ENCODE results near the gene NLRP8. TPM values are rescaled to one million over a fixed set of nuclear protein-coding genes. Genes with fewer than 3 reads are reported as not detected.

The NLRP8 gene
- total RNA-seq (2011; cell fraction: chromatin; rRNA removed; ENCODE audit: low replicate concordance): not detected in 2 replicates
- total RNA-seq (2011; cell fraction: nucleolus; rRNA removed): not detected in 2 replicates
- total RNA-seq (2011; cell fraction: nucleoplasm; rRNA removed): not detected in 2 replicates
- total RNA-seq (2014; rRNA removed) (not detected in 2 replicates), total RNA-seq (2014; rRNA removed; fragmentation: Illumina TruSeq; extraction: Trizol) (not detected in 2 replicates), total RNA-seq (2015; rRNA removed; fragmentation: Illumina TruSeq; extraction: Trizol) (not detected in 2 replicates), total RNA-seq (2021) (not detected in 2 replicates), polyA plus RNA-seq (2011; rRNA removed) (not detected in 2 replicates), polyA plus RNA-seq (2014; fragmentation: Illumina TruSeq; extraction: Trizol) (not detected in 2 replicates), polyA plus RNA-seq (2014; fragmentation: Nextera tagmentation; extraction: Ambion mirVana) (not detected), polyA plus RNA-seq (2014; rRNA removed) (not detected in 2 replicates), polyA minus RNA-seq (2011; rRNA and poly(A)+ RNA removed) (not detected in 2 replicates), Bru-seq, nascent RNA (not detected), BruChase-seq, experiment 1, labeled RNA remaining after a 2-hour chase (not detected), BruChase-seq, experiment 2, labeled RNA remaining after a 6-hour chase (percentile 3 among the genes with signal in this experiment)
- not detected in 2 replicates for polyA plus RNA-seq (2011; cell fraction: cytosol; rRNA removed)
- not detected in 2 replicates for polyA plus RNA-seq (2011; cell fraction: nucleus; rRNA removed)
- not detected in 2 replicates for polyA plus RNA-seq (2012)
- not detected in 2 replicates for polyA minus RNA-seq (2011; cell fraction: cytosol; rRNA and poly(A)+ RNA removed)
- not detected in 2 replicates for polyA minus RNA-seq (2011; cell fraction: nucleus; rRNA and poly(A)+ RNA removed)
- long read RNA-seq, experiment 1: 0 reads
- long read RNA-seq, experiment 2: 0 reads
- long read RNA-seq, experiment 3: 0 reads

DNA sequence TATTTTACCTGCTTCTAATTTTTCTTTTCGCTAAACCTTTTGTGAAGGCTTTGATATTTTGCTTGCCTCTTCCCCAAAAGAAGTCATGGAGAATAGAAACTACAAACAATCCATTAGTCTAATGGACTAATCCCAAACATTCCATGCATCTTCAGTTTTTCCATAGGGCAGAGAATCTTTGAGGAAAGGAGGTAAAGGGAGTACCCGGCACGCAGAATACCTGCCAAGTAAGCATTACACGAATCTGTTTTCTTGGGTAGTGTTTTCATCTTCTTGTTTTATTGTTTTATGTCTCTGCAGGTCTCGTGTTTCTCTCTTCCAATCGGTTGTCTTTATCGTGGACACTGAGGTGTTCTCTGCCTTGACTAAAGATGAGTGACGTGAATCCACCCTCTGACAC is at the start of gene NLRP8:
Gene NLRP8 (plus strand): TSS at position 301 of the 400 bp plus-strand sequence.
- H3K9me1 ChIP-seq (ENCODE audit: control insufficient read depth, insufficient read depth, low read length): no peaks in the 10 kb centered on the region
- TF ChIP-seq RFX5 (IDR thresholded peaks at IDR 0.05; ENCODE audit: low read depth, low read length): no peak
- no peak for TF ChIP-seq CC2D1A (IDR thresholded peaks at IDR 0.05)
- TF ChIP-seq ZNF717 (CRISPR knock-in tag; IDR thresholded peaks at IDR 0.05): no peak
- TF ChIP-seq KLF1 (tag; IDR thresholded peaks at IDR 0.05): no peak
- no peak for TF ChIP-seq NR2C2 (CRISPR knock-in tag; IDR thresholded peaks at IDR 0.05)
- TF ChIP-seq NR2C2 (tag; IDR thresholded peaks at IDR 0.05): no peak
- TF ChIP-seq MTA1 (IDR thresholded peaks at IDR 0.05; ENCODE audit: borderline replicate concordance): no peak
- no peak for TF ChIP-seq POLR3G (IDR thresholded peaks at IDR 0.05; ENCODE audit: extremely low read depth, insufficient read length, insufficient replicate concordance)
- no peak for TF ChIP-seq SMARCC2 (IDR thresholded peaks at IDR 0.05; ENCODE audit: low read depth)
- TF ChIP-seq RAD21 (CRISPR knock-in tag; conservative IDR thresholded peaks at IDR 0.05 in 1 of 2, IDR thresholded peaks at IDR 0.05 in 1 of 2): no peak
- TF ChIP-seq SMARCA4 (IDR thresholded peaks at IDR 0.05): no peak
- no peak for TF ChIP-seq C11orf30 (IDR thresholded peaks at IDR 0.05; ENCODE audit: low read depth)
- no peak for TF ChIP-seq NR3C1 (CRISPR knock-in tag; IDR thresholded peaks at IDR 0.05)
- TF ChIP-seq ZNF324 (CRISPR knock-in tag; IDR thresholded peaks at IDR 0.05): no peak
- no peak for TF ChIP-seq ZBTB11 (CRISPR knock-in tag; IDR thresholded peaks at IDR 0.05)
- no peak for TF ChIP-seq ZNF75A (CRISPR knock-in tag; IDR thresholded peaks at IDR 0.05)

More for the DNA sequence above, at the start of gene NLRP8:
- in situ Hi-C loops (cut with MboI): no loop called here
- POLR2A ChIA-PET: interaction anchor here (0.7 kb wide), 1 partner anchor 14 kb away, joined by 3 read pairs; no protein-coding TSS in a partner anchor
- DNase-seq (ENCODE audit: extremely low read depth in 1 of 4, low spot score in 3 of 4): no peak
- H3K4me3 ChIP-seq: no peak within 1 kb of the TSS
- CTCF ChIA-PET (ENCODE audit: low intra/inter-chr PET ratio): no interaction called here
- no peaks in the 10 kb centered on the region for H3K36me3 ChIP-seq (ENCODE audit: control insufficient read depth, insufficient read depth, low read length)
- intact Hi-C loops (cut with micrococcal nuclease): no loop called here
- H3K9me3 ChIP-seq (replicated peaks; ENCODE audit: control insufficient read depth, insufficient read depth, low read depth, low read length): no peaks in the 10 kb centered on the region
- H3K4me1 ChIP-seq (replicated peaks in 1 of 2; ENCODE audit: control insufficient read depth in 2 of 2, insufficient read depth in 2 of 2, low read length in 2 of 2): no peaks in the 10 kb centered on the region
- no peak within 1 kb of the TSS for H3K4me2 ChIP-seq (ENCODE audit: insufficient read depth, low read length)
- FAIRE-seq: no peak
- H3K9ac ChIP-seq (ENCODE audit: insufficient read depth in 1 of 2, low read depth in 2 of 2, low read length in 2 of 2): no peak within 1 kb of the TSS
- under 1% methylated on average over 8 of the region's 8 CpGs for WGBS (ENCODE audit: insufficient coverage, low coverage, missing lambda C conversion rate)
- H3K27me3 ChIP-seq (ENCODE audit: control insufficient read depth in 2 of 2, insufficient read depth in 2 of 2, low read length in 2 of 2): 0 out of 5 replicates have a peak, but pooled peaks cover 0 to 4% of the 10 kb centered on the region in 2 experiments
- ATAC-seq: no peak
- BruUV-seq (replicated peaks): no TSS peak
- H3K79me2 ChIP-seq (ENCODE audit: control insufficient read depth, insufficient read depth, low read length): no peaks in the 10 kb centered on the region
- H2AFZ ChIP-seq (ENCODE audit: low read depth, low read length): no peak within 1 kb of the TSS
- H4K20me1 ChIP-seq (replicated peaks; ENCODE audit: control insufficient read depth, insufficient read depth, low read length): no peaks in the 10 kb centered on the region
- no peak within 1 kb of the TSS for H3K27ac ChIP-seq (ENCODE audit: extremely low read depth, low read depth, low read length)

Data from K562 (cell line).